Fibroblast of the aortic adventitia (primary cell): ENCODE data around the gene ABCA2. TPM values are rescaled to one million over a fixed set of nuclear protein-coding genes. Genes with fewer than 3 reads are reported as not detected.

Experiments used
- DNase-seq: peaks from one replicate; pipeline ENCODE4 v3.0.0-alpha.2; 2010; ENCODE audit warnings: low read depth
- H3K4me3 ChIP-seq: 2 replicates; pipeline ENCODE4 v1.5.1; 2011; ENCODE audit warnings: low read depth, mild to moderate bottlenecking, control low read depth, low read length, moderate library complexity
- total RNA-seq: library from RNA; depleted of rRNA; stranded (reverse); fragments of >200 nt; gene quantifications from 2 replicates; pipeline ENCODE4 v1.2.3, GENCODE V29; 2012; ENCODE audit warnings: low replicate concordance
- TF ChIP-seq, protein P1 (sequence below): IDR thresholded peaks from 2 replicates; pipeline ENCODE4 v1.5.1; 2011; ENCODE audit warnings: mild to moderate bottlenecking, low read length, control low read depth, inconsistent platforms; ENCODE audit not compliant: insufficient read depth

ABCA2 gene
- total RNA-seq, 1 donor = 21.0 TPM

DNA sequence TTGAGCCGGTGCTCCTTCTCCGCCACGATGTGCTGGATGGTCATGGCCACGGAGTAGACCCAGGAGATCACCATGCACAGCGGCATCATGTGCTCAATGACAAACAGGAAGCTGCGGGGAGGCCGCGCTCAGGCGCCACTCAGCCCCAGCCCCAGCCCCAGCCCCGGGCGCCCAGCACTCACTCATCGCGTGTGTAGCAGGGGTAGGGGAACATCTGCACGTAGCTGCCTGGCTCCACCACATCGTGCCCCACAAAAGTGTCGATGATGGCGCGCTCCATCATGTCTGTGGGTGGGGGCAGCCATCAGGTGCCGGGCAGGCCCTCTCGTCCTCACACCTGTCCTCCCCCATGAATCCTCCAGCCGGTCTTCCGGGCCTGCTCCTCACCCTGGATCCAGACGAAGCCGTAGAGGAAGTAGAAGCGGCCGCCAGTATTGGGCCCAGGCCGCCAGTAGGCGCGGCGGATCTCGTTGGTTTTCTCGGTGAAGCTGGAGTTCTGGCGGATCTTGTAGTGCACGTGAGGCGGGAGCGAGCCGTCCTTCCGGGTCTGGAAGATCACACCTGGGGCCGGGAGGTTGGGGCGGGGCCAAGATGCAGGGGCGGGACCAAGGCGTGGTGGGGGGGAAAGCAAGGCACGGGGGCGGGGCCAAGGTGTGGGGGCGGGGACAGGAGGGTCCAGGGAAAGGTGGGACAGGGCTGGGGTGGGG, 10.1 kb downstream of the ABCA2 start:
- H3K4me3 ChIP-seq = no peak overlapping the region
- TF ChIP-seq, protein P1, sequence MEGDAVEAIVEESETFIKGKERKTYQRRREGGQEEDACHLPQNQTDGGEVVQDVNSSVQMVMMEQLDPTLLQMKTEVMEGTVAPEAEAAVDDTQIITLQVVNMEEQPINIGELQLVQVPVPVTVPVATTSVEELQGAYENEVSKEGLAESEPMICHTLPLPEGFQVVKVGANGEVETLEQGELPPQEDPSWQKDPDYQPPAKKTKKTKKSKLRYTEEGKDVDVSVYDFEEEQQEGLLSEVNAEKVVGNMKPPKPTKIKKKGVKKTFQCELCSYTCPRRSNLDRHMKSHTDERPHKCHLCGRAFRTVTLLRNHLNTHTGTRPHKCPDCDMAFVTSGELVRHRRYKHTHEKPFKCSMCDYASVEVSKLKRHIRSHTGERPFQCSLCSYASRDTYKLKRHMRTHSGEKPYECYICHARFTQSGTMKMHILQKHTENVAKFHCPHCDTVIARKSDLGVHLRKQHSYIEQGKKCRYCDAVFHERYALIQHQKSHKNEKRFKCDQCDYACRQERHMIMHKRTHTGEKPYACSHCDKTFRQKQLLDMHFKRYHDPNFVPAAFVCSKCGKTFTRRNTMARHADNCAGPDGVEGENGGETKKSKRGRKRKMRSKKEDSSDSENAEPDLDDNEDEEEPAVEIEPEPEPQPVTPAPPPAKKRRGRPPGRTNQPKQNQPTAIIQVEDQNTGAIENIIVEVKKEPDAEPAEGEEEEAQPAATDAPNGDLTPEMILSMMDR = no peak
- DNase-seq = no peak

DNA sequence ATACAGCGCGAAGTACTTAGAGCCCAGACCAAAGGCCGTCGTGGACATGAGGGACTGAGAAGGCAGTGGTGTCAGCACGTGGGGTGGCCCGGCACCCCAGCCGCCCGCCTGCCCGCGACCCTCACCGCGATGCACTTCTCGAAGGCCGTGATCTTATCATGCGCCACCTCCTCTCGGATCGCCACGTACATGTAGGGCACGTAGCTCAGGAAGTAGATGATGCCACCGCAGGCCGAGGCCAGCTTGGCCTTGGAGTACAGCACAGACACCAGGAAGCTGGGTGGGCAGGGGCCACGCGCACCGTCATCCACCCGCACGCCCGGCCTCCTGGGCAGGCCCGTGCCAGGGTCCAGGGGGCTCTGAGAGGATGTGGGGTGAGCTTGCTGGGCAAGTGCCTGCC, 11.0 kb downstream of the ABCA2 start:
- TF ChIP-seq, protein P1 = no peak
- H3K4me3 ChIP-seq = no peak overlapping the region
- no peak for DNase-seq

DNA sequence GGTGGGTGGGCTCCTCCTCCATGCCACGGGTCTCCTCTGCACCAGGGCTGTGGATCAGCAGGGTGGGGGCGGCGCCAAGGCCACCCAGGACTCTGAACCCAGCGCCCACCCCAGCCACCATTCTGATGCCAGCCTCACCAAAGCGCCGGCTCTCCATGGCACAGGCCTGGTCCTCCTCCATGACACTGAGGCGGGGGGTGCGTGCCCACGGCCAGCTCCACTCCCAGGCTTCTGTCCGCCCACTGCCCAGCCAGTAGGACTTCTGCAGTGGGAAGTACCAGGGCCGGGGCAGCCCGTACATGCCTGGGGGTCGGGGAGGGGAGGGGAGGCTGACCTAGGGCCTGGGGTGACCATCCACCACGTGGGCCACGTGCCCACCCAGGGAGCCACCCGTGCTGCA, 11.6 kb downstream of the ABCA2 start:
- no peak for DNase-seq
- TF ChIP-seq, protein P1 = no peak
- H3K4me3 ChIP-seq = no peak overlapping the region

DNA sequence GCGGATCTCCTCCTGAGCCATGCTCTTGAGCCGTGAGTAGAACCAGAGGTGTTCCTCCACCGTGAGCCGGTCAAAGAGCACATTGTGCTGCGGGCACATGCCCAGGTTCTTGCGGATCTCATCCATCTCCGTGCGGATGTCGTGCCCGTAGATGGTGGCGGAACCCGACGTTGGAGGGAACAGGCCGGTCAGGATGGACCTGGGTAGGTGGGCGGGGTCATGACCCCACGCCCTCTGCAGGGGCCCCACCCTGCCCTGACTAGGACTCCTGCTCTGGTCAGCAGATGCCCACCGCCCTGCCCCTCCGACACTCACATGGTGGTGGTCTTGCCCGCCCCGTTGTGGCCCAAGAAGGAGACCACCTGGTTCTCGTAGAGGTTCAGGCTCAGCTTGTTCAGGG, 12.1 kb downstream of the ABCA2 start:
- no peak overlapping the region for H3K4me3 ChIP-seq
- DNase-seq = no peak
- TF ChIP-seq, protein P1 = no peak

DNA sequence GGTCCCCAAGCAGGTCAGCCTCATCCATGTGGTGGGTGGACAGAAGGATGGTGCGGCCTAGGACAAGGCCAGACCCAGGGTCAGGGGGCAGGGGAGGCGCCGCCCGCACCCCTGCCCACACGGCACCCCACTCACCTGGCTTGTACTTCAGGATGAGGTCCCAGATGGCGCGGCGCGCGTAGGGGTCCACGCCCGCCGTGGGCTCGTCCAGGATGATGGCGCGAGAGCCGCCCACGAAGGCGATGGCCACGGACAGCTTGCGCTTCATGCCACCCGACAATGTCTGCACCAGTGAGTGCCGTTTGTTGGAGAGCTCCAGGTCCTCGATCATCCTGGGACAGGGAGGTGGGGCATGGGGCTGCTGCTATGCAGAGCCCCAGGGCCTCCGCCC, 12.5 kb downstream of the ABCA2 start:
- TF ChIP-seq, protein P1 = no peak
- no peak for DNase-seq
- H3K4me3 ChIP-seq = no peak overlapping the region

DNA sequence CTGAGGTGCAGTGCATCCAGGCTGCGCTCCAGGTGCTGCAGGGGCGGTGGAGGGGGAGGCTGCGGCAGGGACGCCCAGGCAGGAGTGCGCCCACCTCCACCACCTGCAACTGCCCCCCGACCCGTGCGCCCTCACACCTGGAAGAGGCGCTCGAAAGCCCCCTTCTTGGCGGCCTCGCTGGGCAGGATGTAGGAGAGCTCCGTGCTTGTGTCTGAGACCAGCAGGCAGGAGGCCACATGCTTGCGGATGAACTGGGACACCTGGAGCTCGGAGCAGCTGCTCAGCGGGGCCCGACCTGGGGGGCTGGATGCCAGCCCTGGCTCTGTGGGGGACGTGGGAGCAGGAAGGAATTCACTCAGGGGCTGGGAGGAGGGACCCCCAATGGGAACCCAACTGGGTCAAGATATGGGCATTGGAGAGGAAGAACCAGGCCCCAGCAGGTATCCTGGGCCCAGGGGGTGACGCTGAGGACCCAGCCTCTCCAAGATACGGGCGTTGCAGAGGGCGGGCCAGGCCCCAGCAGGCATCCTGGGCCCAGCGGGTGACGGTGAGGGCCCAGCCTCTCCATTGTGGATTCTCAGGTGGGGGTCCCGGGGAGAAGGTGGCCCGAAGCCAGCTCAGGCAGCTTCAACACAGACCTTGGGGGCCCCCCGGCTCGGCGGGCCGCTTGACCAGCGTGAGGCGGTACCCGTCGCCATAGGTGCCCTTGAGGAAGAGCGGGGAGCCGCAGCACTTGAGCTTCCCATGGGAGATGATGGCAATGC, 13.1 kb downstream of the ABCA2 start:
- DNase-seq = no peak
- TF ChIP-seq, protein P1 = no peak
- no peak overlapping the region for H3K4me3 ChIP-seq
